SK-N-SH (cell line): ENCODE data around the gene PDLIM4. TPM values are rescaled to one million over a fixed set of nuclear protein-coding genes. Genes with fewer than 3 reads are reported as not detected.

Experiments used
- CTCF ChIA-PET: fragments of 300-600, 350-600 bp; formaldehyde crosslinking; extraction: SDS; loops from one replicate; lab custom pipeline; 2021; lab: Yijun Ruan, JAX
- POLR2A ChIA-PET: fragments of 350-600 bp; sonication (Branson Sonifier 250); formaldehyde crosslinking; extraction: SDS; loops from one replicate; lab custom pipeline; 2020; ENCODE audit warnings: antibody characterized with exemption, inconsistent platforms; lab: Yijun Ruan, JAX
- DNase-seq: peaks from one replicate; pipeline ENCODE4 v3.0.0; 2012
- H2AFZ ChIP-seq: fragments of 200-600 bp; sonication (generic); 2 replicates; pipeline ENCODE4 v1.8.1; 2016; ENCODE audit warnings: antibody characterized with exemption, mild to moderate bottlenecking, low read depth
- H3F3A ChIP-seq: fragments of 200-600 bp; sonication (generic); replicated peaks from 2 replicates; pipeline ENCODE3; 2016; ENCODE audit warnings: antibody characterized with exemption, mild to moderate bottlenecking; ENCODE audit not compliant: insufficient read depth
- H3K27ac ChIP-seq, 2 experiments: fragments of 200-500 bp in 1 of 2; fragments of 200-600 bp in 1 of 2; sonication (Bioruptor generic) in 1 of 2; sonication (generic), shearing (Covaris generic) in 1 of 2; 2 replicates each; pipeline versions ENCODE4 v1.5.1 to v1.6.1; 2014 to 2016; ENCODE audit warnings: low read depth in 2 of 2, inconsistent platforms in 1 of 2, low read length in 1 of 2, mild to moderate bottlenecking in 1 of 2, mixed read lengths in 1 of 2
- H3K27me3 ChIP-seq: fragments of 200-600 bp; sonication (generic), shearing (Covaris generic); 2 replicates; pipeline ENCODE4 v1.6.1; 2016; ENCODE audit warnings: mixed run types; ENCODE audit not compliant: insufficient read depth
- H3K36me3 ChIP-seq, 2 experiments: fragments of 200-500 bp in 1 of 2; fragments of 200-600 bp in 1 of 2; sonication (Bioruptor generic) in 1 of 2; sonication (generic) in 1 of 2; replicated peaks in 1 of 2; 2 replicates each; pipeline versions ENCODE3 to v1.5.1; 2014 to 2016; ENCODE audit warnings: low read length in 1 of 2, mild to moderate bottlenecking in 1 of 2; ENCODE audit not compliant: insufficient read depth in 2 of 2, control insufficient read depth in 1 of 2
- H3K4me1 ChIP-seq, 2 experiments: fragments of 200-500 bp in 1 of 2; fragments of 200-600 bp in 1 of 2; sonication (Bioruptor generic) in 1 of 2; sonication (generic), shearing (Covaris generic) in 1 of 2; 2 replicates each; pipeline versions ENCODE4 v1.5.1 to v1.6.1; 2014 to 2016; ENCODE audit warnings: low read depth in 1 of 2, low read length in 1 of 2, mixed run types in 1 of 2; ENCODE audit not compliant: insufficient read depth in 2 of 2, control insufficient read depth in 1 of 2
- H3K4me2 ChIP-seq: fragments of 200-600 bp; sonication (generic), shearing (Covaris generic); 2 replicates; pipeline ENCODE4 v1.6.1; 2017; ENCODE audit warnings: mixed run types
- H3K4me3 ChIP-seq, 2 experiments: fragments of 200-500 bp in 1 of 2; fragments of 200-600 bp in 1 of 2; sonication (Bioruptor generic) in 1 of 2; sonication (generic), shearing (Covaris generic) in 1 of 2; 2 replicates each; pipeline versions ENCODE4 v1.5.1 to v1.8.1; 2014 to 2016; ENCODE audit warnings: low read depth in 2 of 2, inconsistent platforms in 1 of 2, low read length in 1 of 2, mild to moderate bottlenecking in 1 of 2, mixed read lengths in 1 of 2, moderate library complexity in 1 of 2
- H3K79me2 ChIP-seq: fragments of 200-600 bp; sonication (generic); 2 replicates; pipeline ENCODE4 v1.8.1; 2017; ENCODE audit warnings: mild to moderate bottlenecking; ENCODE audit not compliant: insufficient read depth
- H3K9ac ChIP-seq: fragments of 200-600 bp; sonication (generic); 2 replicates; pipeline ENCODE4 v1.6.1; 2017; ENCODE audit warnings: mixed run types
- H3K9me2 ChIP-seq: fragments of 200-600 bp; sonication (generic); 2 replicates; pipeline ENCODE4 v1.6.1; 2017; ENCODE audit warnings: mixed run types
- H3K9me3 ChIP-seq: fragments of 200-600 bp; sonication (generic); 2 replicates; pipeline ENCODE4 v1.6.1; 2017; ENCODE audit warnings: mixed run types, mild to moderate bottlenecking, moderate library complexity
- H4K20me1 ChIP-seq: fragments of 200-600 bp; sonication (generic); 2 replicates; pipeline ENCODE4 v1.6.1; 2017; ENCODE audit warnings: mild to moderate bottlenecking, mixed run types; ENCODE audit not compliant: insufficient read depth
- CHD2 ChIP-seq: fragments of 150-350 bp; IDR thresholded peaks from 2 replicates; pipeline ENCODE4 v1.6.1; 2018; ENCODE audit warnings: low read length; ENCODE audit not compliant: partially characterized antibody
- ELF1 ChIP-seq: IDR thresholded peaks from 2 replicates; pipeline ENCODE4 v1.4.0; 2012
- GABPA ChIP-seq: IDR thresholded peaks from 2 replicates; pipeline ENCODE4 v1.4.0; 2012; ENCODE audit warnings: low read depth, mild to moderate bottlenecking
- NFIC ChIP-seq: IDR thresholded peaks from 2 replicates; pipeline ENCODE4 v1.4.0; 2012; ENCODE audit warnings: borderline replicate concordance
- POLR2AphosphoS5 ChIP-seq: IDR thresholded peaks from 2 replicates; pipeline ENCODE4 v1.6.1; 2012; ENCODE audit warnings: low read depth, low read length
- RAD21 ChIP-seq: IDR thresholded peaks from 2 replicates; pipeline ENCODE4 v1.6.1; 2012; ENCODE audit warnings: mild to moderate bottlenecking, low read length
- RXRA ChIP-seq: IDR thresholded peaks from 2 replicates; pipeline ENCODE4 v1.4.0; 2012; ENCODE audit warnings: low read depth, mild to moderate bottlenecking, borderline replicate concordance
- SIN3A ChIP-seq: IDR thresholded peaks from 2 replicates; pipeline ENCODE4 v1.6.1; 2012; ENCODE audit warnings: low read depth, mild to moderate bottlenecking, low read length, moderate library complexity, borderline replicate concordance
- TCF12 ChIP-seq: IDR thresholded peaks from 2 replicates; pipeline ENCODE4 v1.4.0; 2012
- WGBS: methylation state at CpG from one replicate; pipeline ENCODE4 v1.1.6; 2017; ENCODE audit warnings: low lambda C conversion rate; 5-methylcytosine and 5-hydroxymethylcytosine counted together
- polyA plus RNA-seq, 3 experiments: library from polyadenylated mRNA; depleted of rRNA; stranded (reverse); fragments of >200 nt; gene quantifications; 2 replicates each; pipeline ENCODE4 v1.2.3, GENCODE V29; 2012
- TF ChIP-seq, protein P1 (sequence below): fragments of 200-600 bp; sonication (generic); IDR thresholded peaks from 2 replicates; pipeline ENCODE4 v1.6.1; 2017; ENCODE audit warnings: antibody characterized with exemption, mild to moderate bottlenecking, moderate library complexity
- TF ChIP-seq, protein P2 (sequence below): IDR thresholded peaks from 2 replicates; pipeline ENCODE4 v1.4.0; 2012; ENCODE audit warnings: low read depth
- TF ChIP-seq, protein P3 (sequence below): IDR thresholded peaks from 2 replicates; pipeline ENCODE4 v1.4.0; 2012; ENCODE audit warnings: low read depth, borderline replicate concordance
- TF ChIP-seq, protein P4 (sequence below): IDR thresholded peaks from 2 replicates; pipeline ENCODE4 v1.6.1; 2012; ENCODE audit warnings: mild to moderate bottlenecking, low read depth, low read length, moderate library complexity
- TF ChIP-seq, protein P5 (sequence below): fragments of 150-350 bp; IDR thresholded peaks from 2 replicates; pipeline ENCODE4 v1.6.1; 2016; ENCODE audit warnings: mild to moderate bottlenecking, low read depth, low read length
- TF ChIP-seq, protein P6 (sequence below): IDR thresholded peaks from 2 replicates; pipeline ENCODE4 v1.4.0; 2012; ENCODE audit warnings: low read depth, borderline replicate concordance

PDLIM4 gene
- polyA plus RNA-seq, 1 of the 3 experiments (the other 2 are of a cell fraction), result 57.1 TPM

DNA sequence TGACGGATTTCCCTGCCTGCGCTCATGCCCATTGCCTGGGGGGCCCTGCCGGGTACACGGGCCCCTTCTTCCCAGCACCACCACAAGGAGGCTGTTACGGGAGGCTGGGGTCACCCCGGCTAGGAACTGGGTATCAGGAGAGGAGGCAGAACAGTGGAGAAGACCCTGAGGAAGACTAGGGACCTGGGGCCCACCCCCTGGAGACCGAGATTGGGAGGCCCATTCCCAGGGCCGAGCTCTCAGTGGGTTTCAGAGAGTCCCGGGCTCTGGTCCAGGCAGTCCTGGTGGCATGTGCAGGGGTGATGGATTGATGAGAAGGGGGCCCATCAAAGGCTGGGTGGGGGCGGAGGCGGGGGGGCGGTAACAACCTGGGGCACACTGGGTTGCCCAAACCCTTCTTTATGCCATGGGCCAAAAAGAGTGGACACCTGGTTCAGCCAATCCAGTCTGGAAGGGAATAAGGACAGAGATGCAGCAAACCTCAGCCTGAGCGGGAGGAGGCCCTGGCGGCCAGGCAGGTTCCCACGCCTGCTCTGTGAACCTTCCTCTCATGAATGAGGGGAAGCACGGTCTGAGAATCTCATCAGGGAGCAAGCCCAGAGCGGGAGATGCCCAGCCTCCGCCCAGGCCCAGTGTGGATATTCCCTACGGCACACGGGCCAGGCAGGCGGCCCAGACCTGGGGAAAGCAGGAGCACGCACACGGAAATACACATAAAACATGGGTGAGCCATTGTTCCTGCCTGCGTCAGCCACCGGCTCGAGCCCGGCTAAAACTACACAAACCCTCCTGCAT, 29.1 kb upstream of the PDLIM4 start:
- no peak for TF ChIP-seq CHD2
- TF ChIP-seq GABPA, result no peak
- no peak for TF ChIP-seq NFIC
- TF ChIP-seq, protein P1, sequence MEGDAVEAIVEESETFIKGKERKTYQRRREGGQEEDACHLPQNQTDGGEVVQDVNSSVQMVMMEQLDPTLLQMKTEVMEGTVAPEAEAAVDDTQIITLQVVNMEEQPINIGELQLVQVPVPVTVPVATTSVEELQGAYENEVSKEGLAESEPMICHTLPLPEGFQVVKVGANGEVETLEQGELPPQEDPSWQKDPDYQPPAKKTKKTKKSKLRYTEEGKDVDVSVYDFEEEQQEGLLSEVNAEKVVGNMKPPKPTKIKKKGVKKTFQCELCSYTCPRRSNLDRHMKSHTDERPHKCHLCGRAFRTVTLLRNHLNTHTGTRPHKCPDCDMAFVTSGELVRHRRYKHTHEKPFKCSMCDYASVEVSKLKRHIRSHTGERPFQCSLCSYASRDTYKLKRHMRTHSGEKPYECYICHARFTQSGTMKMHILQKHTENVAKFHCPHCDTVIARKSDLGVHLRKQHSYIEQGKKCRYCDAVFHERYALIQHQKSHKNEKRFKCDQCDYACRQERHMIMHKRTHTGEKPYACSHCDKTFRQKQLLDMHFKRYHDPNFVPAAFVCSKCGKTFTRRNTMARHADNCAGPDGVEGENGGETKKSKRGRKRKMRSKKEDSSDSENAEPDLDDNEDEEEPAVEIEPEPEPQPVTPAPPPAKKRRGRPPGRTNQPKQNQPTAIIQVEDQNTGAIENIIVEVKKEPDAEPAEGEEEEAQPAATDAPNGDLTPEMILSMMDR, result peak; percentile 28
- TF ChIP-seq TCF12, result no peak
- no peak for TF ChIP-seq ELF1
- Histone ChIP-seq H3K4me3 (peak overlapping the region; percentile 68 to 83), H3K4me2 (peak overlapping the region; percentile 100), H3K9me3 (no peaks in the 10 kb centered on the region), H3K9ac (peak overlapping the region; percentile 88), H3K79me2 (peaks cover 34% of the 10 kb centered on the region), H3K27me3 (no peaks in the 10 kb centered on the region), H3K27ac (peak overlapping the region in 1 of 2 experiments; percentile 67; a peak in 1 of 4 replicates), H3K9me2 (no peaks in the 10 kb centered on the region), H3F3A (peaks cover 7% of the 10 kb centered on the region), H4K20me1 (no peaks in the 10 kb centered on the region; the same call in 1 of the 2 replicates), H3K4me1 (peaks cover 28 to 32% of the 10 kb centered on the region in 2 experiments; a peak in 3 of 4 replicates), H3K36me3 (no peaks in the 10 kb centered on the region), H2AFZ (peak overlapping the region; percentile 90; the same call in 1 of the 2 replicates)
- ChIA-PET CTCF (interaction anchor here (0.7 to 7.4 kb wide), 11 partner anchors 10 to 277 kb away, joined by 3 to 50 read pairs (median 5); partner anchors contain the start of gene SLC22A4), POLR2A (interaction anchor here (1.8 to 2.2 kb wide), 2 partner anchors 13 to 65 kb away, joined by 6 to 15 read pairs; partner anchors contain the start of gene SLC22A4)
- 77% methylated on average over 14 of the region's 27 CpGs for WGBS
- no peak for DNase-seq

DNA sequence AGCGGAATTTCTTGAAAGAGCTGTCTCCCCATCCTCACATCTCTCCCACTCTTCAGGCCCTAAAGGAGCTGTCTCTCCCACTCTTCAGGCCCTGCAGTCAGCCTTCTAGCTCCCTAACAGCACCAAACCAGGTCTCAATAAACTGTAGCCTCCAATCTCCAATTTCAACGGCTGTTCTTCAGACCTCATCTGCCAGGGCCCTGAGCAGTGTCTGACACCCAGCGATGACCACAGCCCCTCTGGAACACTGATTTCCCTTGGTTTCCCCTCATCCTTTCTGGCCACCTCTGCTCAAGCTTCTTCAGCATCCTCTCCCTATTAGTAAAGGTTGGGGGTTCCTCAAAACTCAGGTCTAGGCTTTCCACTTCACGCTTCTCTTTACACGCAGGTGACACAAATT, 28.3 kb upstream of the PDLIM4 start:
- Histone ChIP-seq H3K9me2 (no peaks in the 10 kb centered on the region), H3K79me2 (peaks cover 26% of the 10 kb centered on the region), H3F3A (peaks cover 7% of the 10 kb centered on the region), H3K4me3 (no peak overlapping the region), H3K9ac (no peak overlapping the region), H3K27me3 (no peaks in the 10 kb centered on the region), H3K36me3 (no peaks in the 10 kb centered on the region), H3K4me1 (peaks cover 27 to 29% of the 10 kb centered on the region in 2 experiments; a peak in 3 of 4 replicates), H4K20me1 (no peaks in the 10 kb centered on the region; the same call in 1 of the 2 replicates), H3K9me3 (no peaks in the 10 kb centered on the region), H2AFZ (no peak overlapping the region), H3K27ac (no peak overlapping the region), H3K4me2 (no peak overlapping the region)
- ChIA-PET CTCF (interaction anchor here (0.7 to 7.4 kb wide), 3 partner anchors 9 to 1790 kb away, joined by 3 to 50 read pairs (median 10); no protein-coding TSS in a partner anchor), POLR2A (interaction anchor here (2.2 kb wide), 1 partner anchor 64 kb away, joined by 15 read pairs; the partner anchor contains the start of gene SLC22A4)
- 93% methylated on average over 5 of the region's 5 CpGs for WGBS
- no peak for DNase-seq
- TF ChIP-seq, protein P2, sequence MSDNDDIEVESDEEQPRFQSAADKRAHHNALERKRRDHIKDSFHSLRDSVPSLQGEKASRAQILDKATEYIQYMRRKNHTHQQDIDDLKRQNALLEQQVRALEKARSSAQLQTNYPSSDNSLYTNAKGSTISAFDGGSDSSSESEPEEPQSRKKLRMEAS, result no peak
- no peak for TF ChIP-seq RXRA
- TF ChIP-seq GABPA, result no peak
- TF ChIP-seq, protein P3, sequence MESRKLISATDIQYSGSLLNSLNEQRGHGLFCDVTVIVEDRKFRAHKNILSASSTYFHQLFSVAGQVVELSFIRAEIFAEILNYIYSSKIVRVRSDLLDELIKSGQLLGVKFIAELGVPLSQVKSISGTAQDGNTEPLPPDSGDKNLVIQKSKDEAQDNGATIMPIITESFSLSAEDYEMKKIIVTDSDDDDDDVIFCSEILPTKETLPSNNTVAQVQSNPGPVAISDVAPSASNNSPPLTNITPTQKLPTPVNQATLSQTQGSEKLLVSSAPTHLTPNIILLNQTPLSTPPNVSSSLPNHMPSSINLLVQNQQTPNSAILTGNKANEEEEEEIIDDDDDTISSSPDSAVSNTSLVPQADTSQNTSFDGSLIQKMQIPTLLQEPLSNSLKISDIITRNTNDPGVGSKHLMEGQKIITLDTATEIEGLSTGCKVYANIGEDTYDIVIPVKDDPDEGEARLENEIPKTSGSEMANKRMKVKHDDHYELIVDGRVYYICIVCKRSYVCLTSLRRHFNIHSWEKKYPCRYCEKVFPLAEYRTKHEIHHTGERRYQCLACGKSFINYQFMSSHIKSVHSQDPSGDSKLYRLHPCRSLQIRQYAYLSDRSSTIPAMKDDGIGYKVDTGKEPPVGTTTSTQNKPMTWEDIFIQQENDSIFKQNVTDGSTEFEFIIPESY, result no peak
- no peak for TF ChIP-seq POLR2AphosphoS5
- TF ChIP-seq, protein P4, sequence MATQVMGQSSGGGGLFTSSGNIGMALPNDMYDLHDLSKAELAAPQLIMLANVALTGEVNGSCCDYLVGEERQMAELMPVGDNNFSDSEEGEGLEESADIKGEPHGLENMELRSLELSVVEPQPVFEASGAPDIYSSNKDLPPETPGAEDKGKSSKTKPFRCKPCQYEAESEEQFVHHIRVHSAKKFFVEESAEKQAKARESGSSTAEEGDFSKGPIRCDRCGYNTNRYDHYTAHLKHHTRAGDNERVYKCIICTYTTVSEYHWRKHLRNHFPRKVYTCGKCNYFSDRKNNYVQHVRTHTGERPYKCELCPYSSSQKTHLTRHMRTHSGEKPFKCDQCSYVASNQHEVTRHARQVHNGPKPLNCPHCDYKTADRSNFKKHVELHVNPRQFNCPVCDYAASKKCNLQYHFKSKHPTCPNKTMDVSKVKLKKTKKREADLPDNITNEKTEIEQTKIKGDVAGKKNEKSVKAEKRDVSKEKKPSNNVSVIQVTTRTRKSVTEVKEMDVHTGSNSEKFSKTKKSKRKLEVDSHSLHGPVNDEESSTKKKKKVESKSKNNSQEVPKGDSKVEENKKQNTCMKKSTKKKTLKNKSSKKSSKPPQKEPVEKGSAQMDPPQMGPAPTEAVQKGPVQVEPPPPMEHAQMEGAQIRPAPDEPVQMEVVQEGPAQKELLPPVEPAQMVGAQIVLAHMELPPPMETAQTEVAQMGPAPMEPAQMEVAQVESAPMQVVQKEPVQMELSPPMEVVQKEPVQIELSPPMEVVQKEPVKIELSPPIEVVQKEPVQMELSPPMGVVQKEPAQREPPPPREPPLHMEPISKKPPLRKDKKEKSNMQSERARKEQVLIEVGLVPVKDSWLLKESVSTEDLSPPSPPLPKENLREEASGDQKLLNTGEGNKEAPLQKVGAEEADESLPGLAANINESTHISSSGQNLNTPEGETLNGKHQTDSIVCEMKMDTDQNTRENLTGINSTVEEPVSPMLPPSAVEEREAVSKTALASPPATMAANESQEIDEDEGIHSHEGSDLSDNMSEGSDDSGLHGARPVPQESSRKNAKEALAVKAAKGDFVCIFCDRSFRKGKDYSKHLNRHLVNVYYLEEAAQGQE, result no peak
- no peak for TF ChIP-seq SIN3A
- TF ChIP-seq, protein P5, sequence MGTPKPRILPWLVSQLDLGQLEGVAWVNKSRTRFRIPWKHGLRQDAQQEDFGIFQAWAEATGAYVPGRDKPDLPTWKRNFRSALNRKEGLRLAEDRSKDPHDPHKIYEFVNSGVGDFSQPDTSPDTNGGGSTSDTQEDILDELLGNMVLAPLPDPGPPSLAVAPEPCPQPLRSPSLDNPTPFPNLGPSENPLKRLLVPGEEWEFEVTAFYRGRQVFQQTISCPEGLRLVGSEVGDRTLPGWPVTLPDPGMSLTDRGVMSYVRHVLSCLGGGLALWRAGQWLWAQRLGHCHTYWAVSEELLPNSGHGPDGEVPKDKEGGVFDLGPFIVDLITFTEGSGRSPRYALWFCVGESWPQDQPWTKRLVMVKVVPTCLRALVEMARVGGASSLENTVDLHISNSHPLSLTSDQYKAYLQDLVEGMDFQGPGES, result no peak
- TF ChIP-seq RAD21, result no peak
- TF ChIP-seq, protein P6, sequence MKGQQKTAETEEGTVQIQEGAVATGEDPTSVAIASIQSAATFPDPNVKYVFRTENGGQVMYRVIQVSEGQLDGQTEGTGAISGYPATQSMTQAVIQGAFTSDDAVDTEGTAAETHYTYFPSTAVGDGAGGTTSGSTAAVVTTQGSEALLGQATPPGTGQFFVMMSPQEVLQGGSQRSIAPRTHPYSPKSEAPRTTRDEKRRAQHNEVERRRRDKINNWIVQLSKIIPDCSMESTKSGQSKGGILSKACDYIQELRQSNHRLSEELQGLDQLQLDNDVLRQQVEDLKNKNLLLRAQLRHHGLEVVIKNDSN, result no peak
